NCI-H510A (cell line): ENCODE results near the gene KRTAP29-1.
"Not testable (repeated sequence)": the region's sequence is repeated elsewhere in the genome, so short reads cannot be mapped to it uniquely, and the experiment has no call there.

Source experiments
- DNase-seq: peaks from one replicate; lab custom pipeline; 2025; lab: John Stamatoyannopoulos, UW

Gene KRTAP29-1

DNA sequence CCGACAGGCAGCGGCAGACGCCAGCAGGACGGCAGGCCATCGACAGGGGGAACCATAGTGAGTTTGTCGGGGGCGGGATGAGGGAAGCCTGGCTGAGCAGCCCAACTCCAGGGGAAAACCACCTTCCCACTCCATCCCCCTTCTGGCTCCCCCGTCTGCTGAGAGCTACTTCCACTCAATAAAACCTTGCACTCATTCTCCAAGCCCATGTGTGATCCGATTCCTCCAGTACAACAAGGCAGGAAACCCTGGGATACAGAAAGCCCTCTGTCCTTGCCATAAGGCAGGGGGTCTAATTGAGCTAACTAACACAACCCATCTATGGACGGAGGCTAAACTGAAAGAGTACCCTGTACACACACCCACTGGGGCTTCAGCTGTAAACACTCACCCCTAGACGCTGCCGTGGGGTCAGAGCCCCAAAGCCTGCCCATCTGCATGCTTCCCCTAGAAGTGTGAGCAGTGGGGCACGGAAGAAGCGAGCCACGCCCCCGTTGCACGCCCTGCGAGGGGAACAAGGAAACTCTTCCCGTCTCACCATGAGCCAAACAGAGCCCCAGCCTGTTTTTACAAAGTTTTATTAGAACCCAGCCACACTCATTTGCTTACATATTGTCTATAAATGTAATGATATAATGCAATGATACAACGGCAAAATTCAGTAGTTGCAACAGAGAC lies 4.1 kb downstream of the KRTAP29-1 start:
- no peak for DNase-seq

DNA sequence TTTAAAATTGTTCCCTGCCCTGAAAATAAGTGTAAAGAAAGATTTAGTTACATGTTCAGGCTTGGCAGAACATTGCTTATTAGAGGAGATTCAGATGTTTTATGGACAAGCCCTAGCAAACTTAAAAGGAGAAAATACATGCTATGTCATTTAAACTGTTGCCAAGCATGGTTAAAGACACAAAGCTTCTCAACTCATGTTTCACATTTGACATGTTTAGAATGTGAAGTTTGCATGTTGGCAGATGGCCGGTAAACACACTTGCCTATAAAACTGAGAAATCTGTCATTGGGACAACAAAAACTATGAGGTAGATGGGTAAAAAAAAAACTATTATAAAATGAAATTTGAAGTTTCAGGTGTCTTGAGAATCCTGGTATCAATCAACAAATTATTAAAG lies 5.8 kb downstream of the KRTAP29-1 start:
- no peak for DNase-seq

DNA sequence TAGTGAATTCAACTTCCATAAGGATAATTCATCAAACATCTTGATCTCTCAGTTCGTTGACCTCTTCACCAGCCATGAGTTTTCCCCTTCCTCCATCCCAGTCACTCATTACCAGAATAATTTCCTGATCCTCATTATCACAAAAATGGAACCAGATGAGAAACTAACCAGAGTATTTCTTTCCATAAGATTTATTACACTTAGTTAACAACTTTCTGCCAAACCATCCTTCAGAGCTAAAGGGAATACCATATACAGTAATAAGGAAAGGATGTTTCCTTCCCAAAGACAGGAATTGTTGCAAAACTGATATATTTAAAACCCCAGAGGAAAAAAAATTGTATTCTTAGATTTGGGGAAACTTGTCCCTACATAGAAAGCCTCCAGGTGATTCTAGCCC lies 8.6 kb downstream of the KRTAP29-1 start:
- DNase-seq = no peak

DNA sequence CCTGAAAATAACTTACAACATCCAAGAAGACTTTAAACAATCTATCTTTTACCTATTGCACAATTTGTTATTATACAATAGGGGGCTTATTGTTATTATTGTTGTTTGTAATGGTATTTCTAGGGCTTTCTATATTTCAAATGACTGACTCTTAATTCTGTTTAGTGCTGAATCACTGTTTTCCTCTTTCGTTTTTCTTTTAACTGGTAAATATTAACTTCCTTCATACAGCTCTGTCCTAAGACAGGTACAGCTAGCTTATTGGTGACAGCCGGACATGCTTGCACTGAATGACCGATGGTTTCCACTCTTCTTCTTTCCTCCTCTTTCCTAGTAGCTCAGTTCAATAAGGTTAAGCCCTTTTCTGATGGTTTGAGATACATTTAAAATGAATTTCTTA lies 15.6 kb downstream of the KRTAP29-1 start:
- no peak for DNase-seq

DNA sequence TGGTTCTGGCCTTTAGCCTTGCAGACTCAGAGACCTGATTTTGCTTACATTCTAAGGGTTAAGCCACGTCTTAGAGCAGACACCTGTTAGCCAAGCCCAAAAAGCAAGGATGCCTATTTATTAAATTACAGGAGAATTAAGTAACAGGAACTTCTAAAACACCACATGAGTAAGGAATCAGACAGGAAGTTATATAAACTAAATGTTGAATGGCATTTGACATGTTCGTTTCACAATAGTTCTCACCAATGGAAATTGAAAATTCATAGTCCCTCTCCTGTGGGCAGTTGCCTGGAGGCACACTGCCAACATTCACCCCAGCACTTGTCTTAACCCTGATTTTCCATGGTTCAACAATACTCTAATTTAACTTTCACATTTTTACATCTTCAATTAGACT lies 18.1 kb downstream of the KRTAP29-1 start:
- DNase-seq = no peak

DNA sequence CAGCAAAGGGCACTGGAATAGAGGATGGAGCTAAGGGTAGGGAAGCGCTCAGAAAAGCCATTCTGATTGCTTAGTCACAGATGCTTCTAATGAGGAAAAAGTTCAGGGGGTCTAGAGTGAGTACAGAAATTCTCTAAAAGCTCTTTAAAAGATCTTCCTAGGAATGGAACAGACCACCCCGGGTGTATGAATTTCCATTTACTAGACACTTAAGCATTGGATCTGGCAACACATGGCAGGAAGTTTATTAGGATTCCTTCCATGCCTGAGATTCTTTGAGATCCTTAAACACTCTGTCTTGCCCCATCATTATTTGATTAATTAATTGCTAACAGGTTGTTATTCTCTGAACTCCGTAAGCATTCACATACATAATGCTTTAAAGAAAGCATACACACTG lies 18.6 kb downstream of the KRTAP29-1 start:
- DNase-seq = no peak

DNA sequence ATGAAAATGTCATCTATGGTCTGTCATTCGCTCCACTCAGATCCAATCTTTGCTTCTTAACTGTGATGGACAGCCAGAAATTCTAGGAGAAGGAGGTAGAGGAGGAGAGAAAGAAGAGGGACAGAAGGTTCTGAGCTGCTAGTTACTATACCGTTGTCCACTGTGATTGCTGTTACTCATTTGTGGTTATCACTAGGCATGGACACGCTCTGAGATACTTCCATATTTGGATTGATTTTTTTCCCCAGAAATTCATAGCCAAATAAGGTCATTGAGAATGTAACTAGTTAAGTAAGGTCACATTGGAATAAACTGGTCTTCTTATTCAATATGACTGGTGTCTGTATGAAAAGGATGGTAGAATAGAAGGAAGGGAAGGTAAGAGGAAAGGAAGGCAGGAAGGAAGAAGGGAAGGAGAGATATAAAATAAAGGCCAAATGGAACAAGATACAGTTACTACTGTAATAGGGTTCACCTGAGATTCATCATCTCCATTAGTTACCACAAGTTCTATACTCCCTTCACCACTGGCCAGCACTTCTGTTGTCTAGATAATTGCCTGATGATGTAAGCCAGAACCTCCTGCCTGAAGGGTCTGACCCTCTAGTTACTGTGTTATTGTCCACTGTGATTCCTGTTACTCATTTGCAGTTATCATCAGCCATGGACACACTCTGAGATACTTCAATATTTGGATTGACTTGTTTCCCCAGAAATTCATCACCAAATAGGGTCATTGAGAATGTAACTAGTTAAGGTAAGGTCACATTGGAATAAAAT lies 24.3 kb downstream of the KRTAP29-1 start:
- no peak for DNase-seq

DNA sequence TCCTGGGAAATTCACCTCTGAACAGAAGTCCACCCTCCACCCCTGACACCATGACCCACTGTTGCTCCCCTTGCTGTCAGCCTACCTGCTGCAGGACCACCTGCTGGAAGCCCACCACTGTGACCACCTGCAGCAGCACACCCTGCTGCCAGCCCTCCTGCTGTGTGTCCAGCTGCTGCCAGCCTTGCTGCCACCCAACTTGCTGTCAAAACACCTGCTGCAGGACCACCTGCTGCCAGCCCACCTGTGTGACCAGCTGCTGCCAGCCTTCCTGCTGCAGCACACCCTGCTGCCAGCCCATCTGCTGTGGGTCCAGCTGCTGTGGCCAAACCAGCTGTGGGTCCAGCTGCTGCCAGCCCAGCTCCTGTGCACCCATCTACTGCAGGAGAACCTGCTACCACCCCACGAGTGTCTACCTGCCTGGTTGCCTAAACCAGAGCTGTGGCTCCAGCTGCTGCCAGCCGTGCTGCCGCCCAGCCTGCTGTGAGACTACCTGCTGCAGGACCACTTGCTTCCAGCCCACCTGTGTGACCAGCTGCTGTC lies 26.9 kb downstream of the KRTAP29-1 start, which contains the start of gene KRTAP9-7:
TSS of gene KRTAP9-7 (plus strand) at position 51 of the 543 bp plus-strand sequence. CDS start at position 51, 0 bp downstream.
- DNase-seq = not testable (repeated sequence)

DNA sequence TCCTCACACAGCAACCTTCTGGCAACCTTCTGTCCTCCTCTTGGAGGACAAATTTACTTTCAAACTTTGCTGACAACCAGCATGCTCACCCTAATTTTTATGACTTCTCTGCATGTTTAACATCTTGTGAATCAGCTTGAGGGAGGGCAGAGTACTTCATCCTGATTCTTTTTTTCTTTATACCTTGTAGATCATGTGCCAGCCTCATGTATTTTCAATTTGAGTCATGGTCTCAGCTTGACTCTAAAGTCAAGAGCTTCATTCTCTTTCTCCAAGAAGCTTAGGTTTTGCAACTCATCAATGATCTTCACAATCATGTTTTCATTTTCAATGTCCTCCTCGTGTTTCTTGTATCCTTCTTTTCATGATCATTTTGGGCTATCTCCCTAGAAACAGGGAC lies 30.8 kb downstream of the KRTAP29-1 start:
- DNase-seq = no peak

DNA sequence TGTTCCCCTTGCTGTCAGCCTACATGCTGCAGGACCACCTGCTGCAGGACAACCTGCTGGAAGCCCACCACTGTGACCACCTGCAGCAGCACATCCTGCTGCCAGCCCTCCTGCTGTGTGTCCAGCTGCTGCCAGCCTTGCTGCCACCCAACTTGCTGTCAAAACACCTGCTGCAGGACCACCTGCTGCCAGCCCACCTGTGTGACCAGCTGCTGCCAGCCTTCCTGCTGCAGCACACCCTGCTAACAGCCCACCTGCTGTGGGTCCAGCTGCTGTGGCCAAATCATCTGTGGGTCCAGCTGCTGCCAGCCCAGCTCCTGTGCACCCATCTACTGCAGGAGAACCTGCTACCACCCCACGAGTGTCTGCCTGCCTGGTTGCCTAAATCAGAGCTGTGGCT lies 31.3 kb downstream of the KRTAP29-1 start:
- DNase-seq = not testable (repeated sequence)

DNA sequence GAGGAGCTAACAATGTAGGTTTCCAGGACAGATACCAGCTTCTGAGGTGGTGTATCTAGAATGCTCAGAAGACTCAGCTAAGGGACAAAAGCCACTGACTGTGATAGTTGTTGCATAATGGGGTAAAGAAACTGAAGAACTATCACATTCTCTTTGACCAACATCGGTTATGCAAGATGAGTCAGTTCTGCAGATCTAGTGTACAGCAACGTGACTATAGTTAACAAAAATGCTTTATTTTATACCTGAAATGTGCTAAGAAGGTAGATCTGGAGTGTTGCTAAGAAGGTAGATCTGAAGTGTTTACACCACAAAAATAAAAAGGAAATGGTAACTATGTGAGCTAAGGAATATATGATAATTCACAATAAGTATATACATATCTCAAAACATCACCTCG lies 34.9 kb downstream of the KRTAP29-1 start:
- DNase-seq = no peak

DNA sequence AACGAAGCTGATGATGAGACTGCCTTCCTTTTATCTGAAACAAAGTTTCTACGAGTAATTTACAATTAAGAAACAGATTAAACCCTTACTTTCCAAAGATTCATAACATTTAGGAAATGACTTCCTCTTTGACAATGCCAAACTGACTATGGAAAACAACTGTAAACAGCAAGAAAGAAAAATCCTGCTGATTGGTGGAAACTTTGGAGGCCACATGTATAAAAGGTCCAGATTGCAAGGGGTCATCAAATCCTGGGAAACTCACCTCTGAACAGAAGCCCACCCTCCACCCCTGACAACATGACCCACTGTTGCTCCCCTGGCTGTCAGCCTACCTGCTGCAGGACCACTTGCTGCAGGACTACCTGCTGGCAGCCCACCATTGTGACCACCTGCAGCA lies 37.6 kb downstream of the KRTAP29-1 start, which contains the start of gene KRTAP9-6:
TSS of gene KRTAP9-6 (plus strand) at position 301 of the 400 bp plus-strand sequence. CDS start at position 301, 0 bp downstream.
- DNase-seq = no peak

DNA sequence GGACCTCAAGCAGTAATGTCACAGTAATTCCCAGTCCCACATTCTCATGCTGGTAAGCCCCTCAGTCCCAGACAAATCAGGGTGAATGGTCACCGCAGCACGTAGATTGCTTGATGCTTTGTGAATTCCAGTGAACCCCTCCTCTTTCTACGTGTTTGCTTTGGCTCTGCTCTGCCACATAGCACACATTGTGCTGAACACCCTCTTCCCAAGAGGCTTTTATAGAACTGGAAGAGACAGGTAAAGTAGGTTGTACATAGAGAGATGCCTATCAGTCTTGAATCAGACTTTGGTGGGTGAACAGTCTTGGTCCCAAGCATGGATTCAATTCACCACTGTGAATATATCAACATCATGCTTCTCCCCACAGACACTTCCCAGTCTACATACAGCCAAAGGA lies 38.1 kb downstream of the KRTAP29-1 start:
- no peak for DNase-seq

DNA sequence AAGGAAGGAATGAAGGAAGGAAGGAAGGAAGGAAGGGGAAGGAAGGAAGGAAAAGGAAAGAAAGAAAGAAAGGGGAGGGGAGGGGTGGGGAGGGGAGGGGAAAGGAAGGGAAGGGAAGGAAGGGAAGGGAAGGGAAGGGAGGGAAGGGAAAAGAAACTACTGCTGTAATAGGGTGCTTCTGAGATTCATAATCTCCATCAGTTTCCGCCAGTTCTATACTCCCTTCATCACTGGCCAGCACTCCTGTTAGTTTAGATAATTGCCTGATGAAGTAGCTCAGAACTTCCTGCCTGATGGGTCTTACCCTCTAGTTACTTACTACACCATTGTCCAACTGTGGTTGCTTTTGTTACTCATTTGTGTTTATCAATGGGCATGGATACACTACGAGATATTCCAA lies 39.4 kb downstream of the KRTAP29-1 start:
- DNase-seq = no peak

DNA sequence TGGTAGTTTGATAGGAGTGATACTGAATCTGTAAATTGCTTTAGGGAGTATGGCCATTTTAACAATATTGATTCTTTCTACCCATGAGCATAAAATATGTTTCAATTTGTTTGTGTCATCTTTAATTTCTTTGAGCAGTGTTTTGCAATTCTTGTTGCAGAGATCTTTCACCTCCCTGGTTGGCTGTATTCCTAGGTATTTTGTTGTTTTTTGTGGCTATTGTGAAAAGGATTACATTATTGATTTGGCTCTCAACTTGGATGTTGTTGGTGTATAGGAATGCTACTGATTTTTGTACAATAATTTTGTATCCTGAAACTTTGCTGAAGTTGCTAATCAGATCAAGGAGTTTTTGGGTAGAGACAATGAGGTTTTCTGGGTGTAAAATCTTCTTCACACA lies 44.2 kb downstream of the KRTAP29-1 start:
- DNase-seq = no peak

DNA sequence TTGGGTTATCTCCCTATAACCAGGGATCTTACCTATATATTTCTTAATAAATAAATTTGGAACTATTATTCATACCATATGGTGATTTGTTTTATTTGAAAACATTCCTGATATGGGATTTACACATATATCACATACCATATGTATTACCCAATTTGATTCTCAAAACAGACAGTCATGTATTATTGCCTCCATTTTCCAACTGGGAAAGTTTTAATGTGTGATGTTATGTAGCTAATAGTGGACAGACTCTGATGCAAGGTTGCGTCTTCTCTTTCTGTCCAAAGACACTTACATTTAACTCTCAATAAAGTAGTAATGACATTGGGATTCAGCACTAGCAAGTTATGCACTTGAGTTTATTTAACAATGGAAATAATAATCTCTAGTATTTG lies 46.4 kb downstream of the KRTAP29-1 start:
- DNase-seq = no peak

DNA sequence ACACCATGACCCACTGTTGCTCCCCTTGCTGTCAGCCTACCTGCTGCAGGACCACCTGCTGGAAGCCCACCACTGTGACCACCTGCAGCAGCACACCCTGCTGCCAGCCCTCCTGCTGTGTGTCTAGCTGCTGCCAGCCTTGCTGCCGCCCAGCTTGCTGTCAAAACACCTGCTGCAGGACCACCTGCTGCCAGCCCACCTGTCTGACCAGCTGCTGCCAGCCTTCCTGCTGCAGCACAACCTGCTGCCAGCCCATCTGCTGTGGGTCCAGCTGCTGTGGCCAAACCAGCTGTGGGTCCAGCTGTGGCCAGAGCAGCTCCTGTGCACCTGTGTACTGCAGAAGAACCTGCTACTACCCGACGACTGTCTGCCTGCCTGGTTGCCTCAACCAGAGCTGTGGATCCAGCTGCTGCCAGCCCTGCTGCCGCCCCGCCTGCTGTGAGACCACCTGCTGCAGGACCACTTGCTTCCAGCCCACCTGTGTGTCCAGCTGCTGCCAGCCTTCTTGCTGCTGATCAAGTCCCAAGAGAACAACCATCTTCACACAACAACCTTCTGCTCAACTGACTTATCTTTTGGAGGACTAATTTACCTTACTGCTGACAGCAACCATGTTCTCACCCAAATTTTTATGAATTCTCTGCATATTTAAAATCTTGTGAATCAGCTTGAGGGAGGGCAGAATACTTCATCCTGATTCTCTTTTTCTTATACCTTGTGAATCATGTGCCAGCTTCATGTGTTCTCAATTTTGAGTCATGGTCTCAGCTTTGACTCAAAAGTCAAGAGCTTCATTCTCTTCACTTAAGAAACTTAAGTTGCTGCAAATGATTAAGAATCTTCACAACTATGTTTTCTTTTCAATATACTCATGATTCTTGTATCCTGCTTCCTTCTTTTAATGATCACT lies 47.0 kb downstream of the KRTAP29-1 start, which contains the start of gene KRTAP9-9:
TSS of gene KRTAP9-9 (plus strand) at position 4 of the 910 bp plus-strand sequence.
- DNase-seq = not testable (repeated sequence)

DNA sequence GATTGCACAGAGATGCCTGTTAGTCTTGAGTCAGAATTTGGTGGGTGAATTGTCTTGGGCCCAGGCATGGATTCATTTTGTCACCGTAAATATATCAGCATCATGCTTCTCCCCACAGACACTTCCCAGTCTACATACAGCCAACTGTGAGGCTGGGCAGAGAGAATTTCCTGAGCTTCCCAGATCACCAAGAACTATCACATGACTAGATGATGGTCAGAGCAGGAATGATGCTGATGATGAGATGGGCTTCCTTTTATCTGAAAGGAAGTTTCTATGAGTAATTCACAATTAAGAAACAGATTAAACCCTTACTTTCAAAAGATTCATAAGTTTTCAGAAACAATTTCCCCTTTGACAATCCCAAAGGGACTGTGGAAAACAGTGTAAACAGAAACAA lies 47.8 kb downstream of the KRTAP29-1 start:
- DNase-seq = no peak
